Activated naive CD4-positive, alpha-beta T cell treated with anti-CD3 and anti-CD28 coated beads for 36 hours (primary cell): ENCODE measurements around the gene ATP2C1. TPM values are rescaled to one million over a fixed set of nuclear protein-coding genes. Genes with fewer than 3 reads are reported as not detected.
"Not testable (repeated sequence)": the region's sequence is repeated elsewhere in the genome, so short reads cannot be mapped to it uniquely, and the experiment has no call there.

Experiments used
- CTCF ChIA-PET: fragments of 350-600 bp; sonication (Branson Sonifier 250); formaldehyde crosslinking; loops from one replicate; lab custom pipeline; 2021; ENCODE audit warnings: antibody characterized with exemption; lab: Charles Lee
- DNase-seq: peaks from one replicate; pipeline ENCODE4 v3.0.0-alpha.2; 2020
- H3K27ac Mint-ChIP-seq: one replicate; pipeline ENCODE4 v1.8.0; 2021; ENCODE audit warnings: mild to moderate bottlenecking, mixed read lengths
- H3K27me3 Mint-ChIP-seq: one replicate; pipeline ENCODE4 v1.8.0; 2021; ENCODE audit warnings: low read depth, mixed read lengths
- H3K36me3 Mint-ChIP-seq: one replicate; pipeline ENCODE4 v1.8.0; 2021; ENCODE audit warnings: low read depth, mixed read lengths
- H3K4me1 Mint-ChIP-seq: one replicate; pipeline ENCODE4 v1.8.0; 2021; ENCODE audit warnings: low read depth, mixed read lengths
- H3K4me3 Mint-ChIP-seq: one replicate; pipeline ENCODE4 v1.8.0; 2021; ENCODE audit warnings: mild to moderate bottlenecking, moderate library complexity, mixed read lengths
- H3K9me3 Mint-ChIP-seq: one replicate; pipeline ENCODE4 v1.8.0; 2021; ENCODE audit warnings: mixed read lengths
- intact Hi-C: fragments of 100-400 bp; cut with micrococcal nuclease; formaldehyde crosslinking; loops from one replicate; pipeline ENCODE4 v1.15.1; 2023
- total RNA-seq, 2 experiments: library from RNA; stranded (reverse); gene quantifications; one replicate each; pipeline ENCODE4 v1.2.3, GENCODE V29; 2021

The ATP2C1 gene
- total RNA-seq, 2 experiments from 2014 or later: 41.2 to 44.9 TPM

DNA sequence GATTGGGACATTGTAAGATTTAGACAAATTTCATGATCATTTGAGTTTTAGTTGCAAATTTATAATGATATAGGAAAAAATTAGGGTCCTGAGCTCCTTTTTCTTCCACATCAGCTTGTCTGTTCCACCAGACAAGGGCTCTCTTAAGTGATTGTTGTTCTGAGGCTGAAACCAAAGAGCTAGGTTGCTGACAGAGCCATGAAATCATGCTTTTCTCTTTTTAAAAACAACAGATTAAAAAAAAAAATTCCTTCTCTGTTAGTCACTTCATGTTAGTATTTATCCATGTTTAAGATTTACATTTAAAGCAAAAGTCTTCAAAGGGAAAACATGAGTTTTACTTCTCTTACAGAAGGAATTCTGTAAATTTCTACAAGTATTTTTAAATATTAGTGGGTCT lies 56.8 kb downstream of the ATP2C1 start:
- H3K27ac Mint-ChIP-seq: no peak overlapping the region
- H3K4me3 Mint-ChIP-seq: no peak overlapping the region
- peaks cover 2% of the 10 kb centered on the region for H3K9me3 Mint-ChIP-seq
- no peak for DNase-seq
- peaks cover 11% of the 10 kb centered on the region for H3K4me1 Mint-ChIP-seq
- intact Hi-C loops: no loop called here
- H3K27me3 Mint-ChIP-seq: no peaks in the 10 kb centered on the region
- CTCF ChIA-PET: no interaction called here
- peaks cover 47% of the 10 kb centered on the region for H3K36me3 Mint-ChIP-seq

DNA sequence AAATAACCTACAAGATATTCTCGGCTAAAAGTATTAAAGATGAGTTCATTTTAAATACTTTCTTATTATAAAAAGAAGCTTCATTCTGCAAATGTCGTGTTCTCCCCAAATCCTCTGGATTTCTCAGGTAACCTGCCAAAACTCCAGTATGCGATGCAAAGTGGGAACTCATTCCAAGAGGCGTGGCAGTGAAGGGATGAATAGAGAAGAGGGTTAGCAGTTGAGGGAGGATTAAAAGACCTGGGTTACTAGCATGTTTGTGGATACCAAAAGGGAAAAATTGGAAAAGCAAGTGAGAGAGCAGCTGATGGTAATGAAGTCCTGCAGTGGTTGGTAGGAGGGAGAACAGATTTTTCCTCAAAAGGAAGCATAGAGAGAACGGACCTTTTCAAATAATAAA lies 61.6 kb downstream of the ATP2C1 start:
- no peak overlapping the region for H3K27ac Mint-ChIP-seq
- H3K4me1 Mint-ChIP-seq: no peaks in the 10 kb centered on the region
- H3K9me3 Mint-ChIP-seq: no peaks in the 10 kb centered on the region
- no peak for DNase-seq
- no peak overlapping the region for H3K4me3 Mint-ChIP-seq
- intact Hi-C loops: no loop called here
- CTCF ChIA-PET: no interaction called here
- peaks cover 37% of the 10 kb centered on the region for H3K36me3 Mint-ChIP-seq
- no peaks in the 10 kb centered on the region for H3K27me3 Mint-ChIP-seq

DNA sequence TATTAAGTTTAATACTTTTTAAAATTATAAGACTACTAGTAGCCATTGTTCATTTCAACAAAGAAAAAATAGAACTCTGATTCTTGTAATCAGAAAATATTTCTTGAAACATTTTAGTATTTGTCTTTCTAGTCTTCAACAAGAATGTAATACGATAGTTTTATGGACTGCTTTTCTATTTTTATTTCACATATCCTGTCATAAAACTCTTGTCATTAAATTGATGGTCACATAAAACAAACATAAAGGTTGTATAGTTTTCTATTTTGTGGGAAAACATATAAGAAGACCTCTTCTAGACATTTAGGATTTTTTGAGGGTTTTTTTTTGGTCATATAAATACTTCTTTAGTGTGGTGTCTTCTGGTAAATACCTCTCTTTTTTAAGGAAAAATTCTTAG lies 62.4 kb downstream of the ATP2C1 start:
- intact Hi-C loops: no loop called here
- Mint-ChIP-seq H3K36me3 (peaks cover 40% of the 10 kb centered on the region), H3K4me1 (no peaks in the 10 kb centered on the region), H3K9me3 (no peaks in the 10 kb centered on the region), H3K27ac (no peak overlapping the region), H3K27me3 (no peaks in the 10 kb centered on the region), H3K4me3 (no peak overlapping the region)
- CTCF ChIA-PET: interaction anchor here (0.7 kb wide), 1 partner anchor 577 kb away, joined by 3 read pairs; no protein-coding TSS in a partner anchor
- no peak for DNase-seq

DNA sequence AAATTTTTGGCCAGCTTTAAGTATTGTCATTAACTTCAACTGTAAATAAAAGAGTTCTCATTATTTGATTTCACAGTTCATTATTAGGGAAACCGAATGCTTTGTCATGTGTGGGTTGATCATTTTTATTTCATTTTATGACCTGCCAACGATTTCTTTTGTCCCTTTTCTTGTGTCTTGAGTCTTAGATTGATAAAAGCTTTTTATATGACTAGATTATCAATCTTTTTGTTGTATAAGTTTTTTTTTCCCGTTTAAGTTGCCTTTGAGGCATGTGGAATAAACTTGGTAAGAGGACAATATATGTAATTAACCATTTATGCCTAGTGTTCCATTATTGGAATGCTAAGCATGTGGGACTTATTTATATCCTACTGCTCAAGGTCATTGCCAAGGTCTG lies 62.8 kb downstream of the ATP2C1 start:
- CTCF ChIA-PET: interaction anchor here (0.7 kb wide), 1 partner anchor 576 kb away, joined by 3 read pairs; no protein-coding TSS in a partner anchor
- intact Hi-C loops: no loop called here
- H3K9me3 Mint-ChIP-seq: no peaks in the 10 kb centered on the region
- H3K27me3 Mint-ChIP-seq: no peaks in the 10 kb centered on the region
- H3K36me3 Mint-ChIP-seq: peaks cover 39% of the 10 kb centered on the region
- no peak for DNase-seq
- no peak overlapping the region for H3K27ac Mint-ChIP-seq
- no peak overlapping the region for H3K4me3 Mint-ChIP-seq
- H3K4me1 Mint-ChIP-seq: no peaks in the 10 kb centered on the region

DNA sequence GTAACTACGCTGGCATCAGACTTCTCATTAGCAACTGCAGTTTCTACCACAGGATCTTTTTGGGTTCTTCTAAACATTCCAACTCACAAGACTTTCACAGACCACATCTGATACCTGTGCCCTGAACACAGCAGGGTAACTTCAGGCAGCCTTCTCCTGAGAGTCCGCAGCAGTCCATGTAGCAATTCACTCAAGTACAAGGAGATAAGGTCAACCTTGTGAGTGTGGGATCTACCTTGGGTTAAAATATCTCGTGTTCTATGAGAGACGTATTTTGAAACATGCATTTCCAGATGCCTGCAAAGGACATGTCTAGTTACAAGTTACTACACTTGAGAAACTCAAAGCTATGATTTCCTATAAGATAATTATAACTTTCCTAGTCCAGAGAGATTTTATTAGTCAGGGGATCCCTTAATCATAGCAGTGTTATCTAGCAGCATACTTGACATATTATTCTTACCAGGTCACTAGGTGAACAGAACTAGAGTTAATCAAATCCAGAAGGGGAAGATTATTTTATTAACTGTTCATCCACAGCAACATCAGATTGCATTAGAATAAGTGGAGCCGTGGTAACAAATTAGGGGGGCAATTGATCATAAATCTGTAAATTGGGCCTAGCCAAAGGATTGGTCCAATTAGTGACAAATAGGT lies 66.4 kb downstream of the ATP2C1 start:
- H3K9me3 Mint-ChIP-seq: no peaks in the 10 kb centered on the region
- H3K27me3 Mint-ChIP-seq: no peaks in the 10 kb centered on the region
- no peak overlapping the region for H3K27ac Mint-ChIP-seq
- no peak overlapping the region for H3K4me3 Mint-ChIP-seq
- intact Hi-C loops: no loop called here
- CTCF ChIA-PET: no interaction called here
- H3K4me1 Mint-ChIP-seq: no peaks in the 10 kb centered on the region
- DNase-seq: no peak
- H3K36me3 Mint-ChIP-seq: peaks cover 32% of the 10 kb centered on the region

DNA sequence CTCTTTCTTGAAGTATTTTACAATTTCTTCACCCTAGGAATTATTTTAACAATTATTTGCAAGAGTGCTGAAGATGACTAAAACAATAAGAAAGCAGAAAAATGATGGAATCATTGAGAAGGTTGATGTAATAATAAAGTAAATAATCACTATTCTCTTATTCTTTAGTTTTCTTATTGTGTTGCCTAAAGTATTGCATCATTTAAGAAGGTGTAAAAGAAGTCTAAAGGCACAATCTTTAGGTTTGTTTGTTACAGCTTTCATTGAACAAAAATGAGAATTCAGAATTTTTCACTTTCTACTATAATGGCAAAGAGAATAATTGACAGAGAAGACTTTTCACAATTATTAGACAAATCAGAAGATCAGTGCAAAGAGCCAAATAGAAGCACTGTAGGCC lies 67.6 kb downstream of the ATP2C1 start:
- Mint-ChIP-seq H3K27ac (no peak overlapping the region), H3K36me3 (peaks cover 27% of the 10 kb centered on the region), H3K27me3 (no peaks in the 10 kb centered on the region), H3K4me3 (no peak overlapping the region), H3K9me3 (no peaks in the 10 kb centered on the region), H3K4me1 (no peaks in the 10 kb centered on the region)
- CTCF ChIA-PET: no interaction called here
- intact Hi-C loops: no loop called here
- no peak for DNase-seq

DNA sequence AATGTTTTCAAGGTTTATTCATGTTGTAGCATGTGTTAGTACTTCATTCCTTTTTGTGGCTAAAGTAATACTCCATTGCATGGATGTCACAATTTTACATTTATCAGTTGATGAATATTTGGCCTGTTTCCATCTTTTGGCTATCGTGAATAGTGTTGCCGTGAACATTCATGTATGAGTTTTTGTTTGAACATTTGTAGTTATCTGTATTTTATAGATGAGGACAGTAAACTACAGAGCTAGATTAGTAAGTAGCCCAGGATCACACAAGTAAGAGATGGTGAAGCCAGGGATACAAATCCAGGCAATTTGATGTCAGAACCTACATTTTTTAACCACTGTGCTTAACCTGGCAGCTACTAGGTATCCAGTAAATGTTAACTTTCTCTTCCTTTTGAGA lies 69.6 kb downstream of the ATP2C1 start:
- H3K9me3 Mint-ChIP-seq: no peaks in the 10 kb centered on the region
- no peak for DNase-seq
- no peaks in the 10 kb centered on the region for H3K4me1 Mint-ChIP-seq
- H3K27ac Mint-ChIP-seq: no peak overlapping the region
- H3K27me3 Mint-ChIP-seq: no peaks in the 10 kb centered on the region
- CTCF ChIA-PET: interaction anchor here (1.2 kb wide), 1 partner anchor 14 kb away, joined by 3 read pairs; no protein-coding TSS in a partner anchor
- no peak overlapping the region for H3K4me3 Mint-ChIP-seq
- intact Hi-C loops: no loop called here
- peaks cover 39% of the 10 kb centered on the region for H3K36me3 Mint-ChIP-seq

DNA sequence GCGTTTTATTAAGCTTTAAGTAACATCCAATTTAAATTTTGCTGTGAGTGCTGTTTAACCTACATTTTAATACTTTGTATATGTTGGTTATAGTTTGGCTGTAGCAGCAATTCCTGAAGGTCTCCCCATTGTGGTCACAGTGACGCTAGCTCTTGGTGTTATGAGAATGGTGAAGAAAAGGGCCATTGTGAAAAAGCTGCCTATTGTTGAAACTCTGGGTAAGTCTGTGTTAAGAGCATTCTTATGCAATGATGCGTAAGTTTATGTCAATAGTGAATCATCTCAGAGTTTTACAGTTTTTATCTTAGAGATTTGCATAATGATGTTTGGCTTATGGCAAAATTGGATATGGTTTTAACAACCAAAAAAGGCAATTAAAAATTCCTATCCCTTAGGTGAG lies 70.0 kb downstream of the ATP2C1 start:
- Mint-ChIP-seq H3K4me3 (no peak overlapping the region), H3K9me3 (no peaks in the 10 kb centered on the region), H3K27me3 (no peaks in the 10 kb centered on the region), H3K27ac (no peak overlapping the region), H3K4me1 (no peaks in the 10 kb centered on the region), H3K36me3 (peaks cover 41% of the 10 kb centered on the region)
- no peak for DNase-seq
- intact Hi-C loops: no loop called here
- CTCF ChIA-PET: interaction anchor here (1.2 kb wide), 1 partner anchor 15 kb away, joined by 3 read pairs; no protein-coding TSS in a partner anchor

DNA sequence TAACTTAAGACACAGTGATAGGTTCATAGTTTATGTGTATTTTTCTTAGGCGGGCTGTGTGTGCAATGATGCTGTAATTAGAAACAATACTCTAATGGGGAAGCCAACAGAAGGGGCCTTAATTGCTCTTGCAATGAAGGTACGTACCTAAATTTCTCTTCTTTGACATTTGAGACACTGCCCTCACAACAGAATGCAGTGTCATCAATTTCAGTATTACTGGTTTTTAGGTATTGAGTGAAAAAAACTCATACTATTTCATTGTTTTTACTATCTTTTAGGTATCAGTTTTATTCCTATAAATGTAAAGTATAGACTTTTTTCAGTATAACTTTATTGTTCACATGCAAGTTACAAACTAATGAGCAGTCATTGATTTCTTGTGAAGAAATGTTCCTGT lies 73.4 kb downstream of the ATP2C1 start:
- H3K9me3 Mint-ChIP-seq: no peaks in the 10 kb centered on the region
- no peaks in the 10 kb centered on the region for H3K27me3 Mint-ChIP-seq
- no peak for DNase-seq
- no peaks in the 10 kb centered on the region for H3K4me1 Mint-ChIP-seq
- H3K4me3 Mint-ChIP-seq: no peak overlapping the region
- intact Hi-C loops: no loop called here
- peaks cover 54% of the 10 kb centered on the region for H3K36me3 Mint-ChIP-seq
- H3K27ac Mint-ChIP-seq: no peak overlapping the region
- CTCF ChIA-PET: no interaction called here

DNA sequence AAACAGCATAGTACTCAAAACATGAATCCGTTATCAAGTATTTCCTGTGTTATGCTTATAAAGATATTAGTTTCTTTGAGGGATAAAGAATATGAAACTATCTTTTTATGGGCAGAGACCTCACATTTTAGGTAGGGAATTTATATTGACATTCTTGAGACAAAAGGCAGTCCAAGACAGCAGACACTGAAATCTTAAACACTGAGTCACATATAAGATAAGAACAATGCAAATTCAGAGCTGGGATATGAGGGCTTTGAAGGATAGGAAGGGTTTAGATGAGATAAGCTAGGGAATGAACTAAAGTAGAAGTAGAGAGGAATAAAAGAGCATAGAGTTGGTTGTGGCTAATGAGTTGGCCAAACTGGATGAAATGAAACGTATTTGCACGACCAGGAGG lies 74.3 kb downstream of the ATP2C1 start:
- H3K27ac Mint-ChIP-seq: no peak overlapping the region
- H3K4me3 Mint-ChIP-seq: no peak overlapping the region
- no peaks in the 10 kb centered on the region for H3K27me3 Mint-ChIP-seq
- no peak for DNase-seq
- no peaks in the 10 kb centered on the region for H3K4me1 Mint-ChIP-seq
- intact Hi-C loops: no loop called here
- no peaks in the 10 kb centered on the region for H3K9me3 Mint-ChIP-seq
- peaks cover 57% of the 10 kb centered on the region for H3K36me3 Mint-ChIP-seq
- CTCF ChIA-PET: no interaction called here

DNA sequence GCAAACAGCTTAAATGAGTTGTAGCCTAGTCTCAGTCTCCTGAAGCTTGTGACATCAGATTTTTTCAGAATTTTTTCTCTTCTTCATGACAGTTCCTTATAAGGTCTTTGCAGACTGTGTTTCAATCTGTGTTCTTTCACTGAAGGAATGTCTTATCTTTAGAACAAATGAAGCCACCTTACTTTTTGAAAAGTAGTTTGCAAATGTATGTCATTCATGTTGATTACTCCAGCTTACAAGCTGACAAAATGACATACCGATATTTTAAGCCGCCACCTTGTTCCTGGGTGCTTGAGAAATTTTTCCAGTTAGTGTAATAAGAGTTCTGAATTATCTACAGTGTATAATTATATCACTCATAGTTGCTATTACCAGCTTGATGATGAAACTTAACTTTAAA lies 75.7 kb downstream of the ATP2C1 start:
- intact Hi-C loops: no loop called here
- peaks cover 55% of the 10 kb centered on the region for H3K36me3 Mint-ChIP-seq
- no peaks in the 10 kb centered on the region for H3K9me3 Mint-ChIP-seq

DNA sequence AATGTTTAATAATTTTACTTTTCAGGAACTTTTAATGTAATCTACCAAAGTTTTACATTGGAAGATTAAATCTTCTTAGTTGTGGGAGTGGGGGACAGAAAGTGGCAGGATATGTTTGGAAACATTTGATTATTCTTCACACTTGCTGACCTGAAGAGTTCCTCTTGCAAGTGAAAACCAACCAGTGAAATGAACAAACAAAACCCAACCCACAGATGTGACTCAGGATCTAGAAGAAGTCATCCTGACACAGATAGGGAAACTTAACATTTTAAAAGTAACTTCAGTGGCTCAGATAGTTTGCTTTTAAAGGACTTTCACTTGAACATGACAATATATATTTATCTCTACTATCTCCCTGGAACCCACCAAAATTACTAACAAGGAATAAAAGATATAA lies 77.3 kb downstream of the ATP2C1 start:
- CTCF ChIA-PET: no interaction called here
- Mint-ChIP-seq H3K27ac (no peak overlapping the region), H3K9me3 (no peaks in the 10 kb centered on the region), H3K4me3 (no peak overlapping the region), H3K36me3 (peaks cover 49% of the 10 kb centered on the region), H3K27me3 (no peaks in the 10 kb centered on the region), H3K4me1 (no peaks in the 10 kb centered on the region)
- intact Hi-C loops: no loop called here
- no peak for DNase-seq

More for the DNA sequence above, 75.7 kb downstream of the ATP2C1 start:
- H3K4me3 Mint-ChIP-seq: no peak overlapping the region
- CTCF ChIA-PET: no interaction called here
- H3K27me3 Mint-ChIP-seq: no peaks in the 10 kb centered on the region
- no peak overlapping the region for H3K27ac Mint-ChIP-seq
- DNase-seq: no peak
- no peaks in the 10 kb centered on the region for H3K4me1 Mint-ChIP-seq

DNA sequence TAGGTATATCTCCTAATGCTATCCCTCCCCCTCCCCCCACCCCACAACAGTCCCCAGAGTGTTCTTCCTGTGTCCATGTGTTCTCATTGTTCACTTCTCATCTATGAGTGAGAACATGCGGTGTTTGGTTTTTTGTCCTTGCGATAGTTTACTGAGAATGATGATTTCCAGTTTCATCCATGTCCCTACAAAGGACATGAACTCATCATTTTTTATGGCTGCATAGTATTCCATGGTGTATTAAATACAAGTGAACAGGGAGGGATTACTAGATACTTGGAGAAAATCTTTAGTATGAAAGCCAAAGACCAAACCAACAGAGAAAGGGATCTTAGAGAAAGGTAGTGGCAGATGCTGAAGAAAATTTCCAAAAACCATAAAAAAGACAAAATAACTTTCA lies 78.7 kb downstream of the ATP2C1 start:
- H3K9me3 Mint-ChIP-seq, CTCF ChIA-PET, intact Hi-C loops, H3K27me3 Mint-ChIP-seq, H3K27ac Mint-ChIP-seq, H3K4me1 Mint-ChIP-seq, H3K4me3 Mint-ChIP-seq, DNase-seq: not testable (repeated sequence)
- peaks cover 46% of the 10 kb centered on the region for H3K36me3 Mint-ChIP-seq
